ENCODE data around the gene LRRC46. TPM values are rescaled to one million over a fixed set of nuclear protein-coding genes. Genes with fewer than 3 reads are reported as not detected.

Gene LRRC46
- total RNA-seq, 4 donors from 2014 or later: 0.44 to 3.2 (median 2.0) TPM; not detected in 1

DNA sequence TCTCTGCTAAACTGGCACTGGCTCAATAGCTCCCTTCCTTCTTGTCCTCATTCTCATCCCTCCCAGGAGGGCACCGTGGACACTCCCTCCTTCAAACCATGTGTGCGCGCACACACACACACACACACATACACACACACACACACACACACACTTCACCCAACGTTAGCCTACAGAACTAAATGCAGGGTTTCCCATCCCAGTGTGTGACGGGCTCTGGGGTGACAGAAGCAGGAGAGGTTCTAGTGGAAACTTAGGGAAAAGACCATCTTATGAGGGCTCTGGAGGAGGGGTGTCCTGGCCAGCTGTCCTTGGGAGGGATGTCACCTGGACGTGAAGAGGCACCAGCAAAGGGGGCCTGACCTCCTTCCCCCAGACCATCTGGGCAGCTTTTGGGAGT lies 29.6 kb upstream of the LRRC46 start:
- Histone ChIP-seq H3K36me3 (no peaks in the 10 kb centered on the region), H3K4me1 (no peaks in the 10 kb centered on the region), H3K4me3 (replicated peaks in 1 of 3) (no peak overlapping the region), H3K9me3 (no peaks in the 10 kb centered on the region), H3K27ac (no peak overlapping the region), H3K27me3 (no peaks in the 10 kb centered on the region)
- no peak for DNase-seq
- WGBS, 2 donors: 43 to 47% methylated on average over 6 of the region's 6 CpGs
- no peak for TF ChIP-seq POLR2A (IDR thresholded peaks at IDR 0.05)
- TF ChIP-seq, protein P1, sequence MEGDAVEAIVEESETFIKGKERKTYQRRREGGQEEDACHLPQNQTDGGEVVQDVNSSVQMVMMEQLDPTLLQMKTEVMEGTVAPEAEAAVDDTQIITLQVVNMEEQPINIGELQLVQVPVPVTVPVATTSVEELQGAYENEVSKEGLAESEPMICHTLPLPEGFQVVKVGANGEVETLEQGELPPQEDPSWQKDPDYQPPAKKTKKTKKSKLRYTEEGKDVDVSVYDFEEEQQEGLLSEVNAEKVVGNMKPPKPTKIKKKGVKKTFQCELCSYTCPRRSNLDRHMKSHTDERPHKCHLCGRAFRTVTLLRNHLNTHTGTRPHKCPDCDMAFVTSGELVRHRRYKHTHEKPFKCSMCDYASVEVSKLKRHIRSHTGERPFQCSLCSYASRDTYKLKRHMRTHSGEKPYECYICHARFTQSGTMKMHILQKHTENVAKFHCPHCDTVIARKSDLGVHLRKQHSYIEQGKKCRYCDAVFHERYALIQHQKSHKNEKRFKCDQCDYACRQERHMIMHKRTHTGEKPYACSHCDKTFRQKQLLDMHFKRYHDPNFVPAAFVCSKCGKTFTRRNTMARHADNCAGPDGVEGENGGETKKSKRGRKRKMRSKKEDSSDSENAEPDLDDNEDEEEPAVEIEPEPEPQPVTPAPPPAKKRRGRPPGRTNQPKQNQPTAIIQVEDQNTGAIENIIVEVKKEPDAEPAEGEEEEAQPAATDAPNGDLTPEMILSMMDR (IDR thresholded peaks at IDR 0.05): no peak
- intact Hi-C loops (cut with DNase I): loop anchor here (10.0 kb wide), 1 partner anchor 137 kb away; no protein-coding TSS in a partner anchor

DNA sequence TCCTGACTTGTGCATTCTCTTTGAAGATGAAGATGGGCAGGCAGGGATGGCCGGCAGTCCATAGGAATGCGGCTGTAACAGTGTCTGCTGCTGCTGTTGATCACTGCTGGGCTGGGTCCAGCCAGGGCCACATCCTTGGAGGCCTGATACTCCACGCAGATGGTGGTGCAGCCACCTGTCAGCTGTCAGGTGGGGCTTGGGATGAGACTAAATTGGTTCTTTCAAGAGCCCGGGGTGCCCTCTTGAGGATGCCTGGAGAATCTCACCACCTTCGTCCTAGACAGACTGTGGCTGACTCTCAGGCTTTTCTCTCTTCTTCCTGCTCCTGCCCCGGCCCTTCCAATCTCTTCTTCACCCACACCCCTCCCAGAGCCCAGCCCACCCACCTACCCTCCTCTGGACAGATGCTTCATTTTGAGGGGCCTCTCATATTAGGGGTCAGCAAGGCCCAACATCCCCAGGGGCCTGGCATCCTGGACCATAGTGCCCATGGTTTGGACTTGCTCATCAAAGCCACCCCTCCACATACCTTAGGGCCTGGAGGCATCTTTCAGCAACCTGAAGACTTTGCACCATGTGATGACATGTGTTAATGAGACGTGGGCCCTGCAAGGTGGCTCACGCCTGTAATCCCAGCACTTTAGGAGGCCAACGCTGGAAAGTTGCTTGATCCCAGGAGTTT lies 29.0 kb upstream of the LRRC46 start:
- H3K27ac ChIP-seq: no peak overlapping the region
- no peaks in the 10 kb centered on the region for H3K9me3 ChIP-seq
- WGBS, 2 donors: 26 to 39% methylated on average over 9 of the region's 9 CpGs
- peak; percentile 52 to 53 for DNase-seq
- no peaks in the 10 kb centered on the region for H3K4me1 ChIP-seq
- H3K27me3 ChIP-seq: no peaks in the 10 kb centered on the region
- TF ChIP-seq, protein P1 (IDR thresholded peaks at IDR 0.05): peak in 4 of 6 experiments; percentile 36 to 64 (median 46)
- TF ChIP-seq POLR2A (IDR thresholded peaks at IDR 0.05): no peak
- intact Hi-C loops (cut with DNase I): loop anchor here (10.0 kb wide), 1 partner anchor 138 kb away; no protein-coding TSS in a partner anchor
- no peak overlapping the region for H3K4me3 ChIP-seq (replicated peaks in 1 of 3)
- peaks cover 0 to 3% of the 10 kb centered on the region in 2 donors for H3K36me3 ChIP-seq

DNA sequence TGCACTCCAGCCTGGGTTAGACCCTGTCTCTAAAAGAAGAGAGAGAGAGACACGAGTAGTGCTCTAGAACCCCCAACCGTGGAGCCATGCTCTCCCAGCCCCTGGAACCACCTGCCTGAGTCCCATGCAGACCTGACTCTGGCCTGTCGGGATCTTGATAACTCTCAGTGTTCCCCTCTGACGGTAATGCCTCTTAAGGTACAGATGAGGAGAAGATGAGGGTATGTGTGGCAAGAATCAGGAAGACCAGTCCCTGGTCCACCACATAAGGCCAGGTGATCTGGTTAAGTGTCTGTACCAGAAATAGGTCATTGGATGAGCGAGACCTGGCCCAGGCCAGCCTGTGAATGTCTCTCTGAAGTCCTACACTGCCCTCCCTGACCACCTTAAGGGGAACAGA lies 28.3 kb upstream of the LRRC46 start:
- peaks cover 7 to 11% of the 10 kb centered on the region in 2 donors for H3K36me3 ChIP-seq
- H3K9me3 ChIP-seq: no peaks in the 10 kb centered on the region
- intact Hi-C loops (cut with DNase I): loop anchor here (10.0 kb wide), 1 partner anchor 138 kb away; no protein-coding TSS in a partner anchor
- DNase-seq: no peak
- H3K4me3 ChIP-seq (replicated peaks in 1 of 3): no peak overlapping the region
- no peaks in the 10 kb centered on the region for H3K4me1 ChIP-seq
- H3K27me3 ChIP-seq: no peaks in the 10 kb centered on the region
- TF ChIP-seq, protein P1 (IDR thresholded peaks at IDR 0.05): no peak
- TF ChIP-seq POLR2A (IDR thresholded peaks at IDR 0.05): no peak
- WGBS, 2 donors: 66 to 70% methylated on average over 5 of the region's 5 CpGs
- H3K27ac ChIP-seq: no peak overlapping the region

DNA sequence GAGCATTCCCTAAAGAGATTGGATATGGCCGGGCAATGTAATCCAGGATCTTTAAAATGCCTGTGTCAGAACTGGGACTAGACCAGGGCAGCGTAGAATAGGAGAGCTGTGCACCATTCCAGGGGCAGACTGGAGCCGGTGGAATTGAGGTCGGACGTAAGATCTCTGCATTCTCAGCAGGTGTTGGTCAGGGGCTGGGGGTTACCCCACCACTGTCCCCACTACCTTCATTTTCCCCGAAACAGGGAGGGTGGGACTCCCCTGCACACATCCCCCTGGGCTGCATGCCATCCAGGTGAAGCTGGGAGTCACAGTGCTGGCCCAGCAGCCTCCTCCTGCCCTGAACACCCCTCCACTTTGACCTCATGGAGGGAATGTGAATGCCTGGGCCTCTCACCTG lies 27.7 kb upstream of the LRRC46 start:
- no peaks in the 10 kb centered on the region for H3K4me1 ChIP-seq
- peaks cover 12 to 15% of the 10 kb centered on the region in 2 donors for H3K36me3 ChIP-seq
- TF ChIP-seq POLR2A (IDR thresholded peaks at IDR 0.05): no peak
- TF ChIP-seq, protein P1 (IDR thresholded peaks at IDR 0.05): no peak
- no peak for DNase-seq
- no peaks in the 10 kb centered on the region for H3K27me3 ChIP-seq
- H3K9me3 ChIP-seq: no peaks in the 10 kb centered on the region
- no peak overlapping the region for H3K27ac ChIP-seq
- WGBS, 2 donors: 70 to 76% methylated on average over 6 of the region's 6 CpGs
- no peak overlapping the region for H3K4me3 ChIP-seq (replicated peaks in 1 of 3)
- intact Hi-C loops (cut with DNase I): loop anchor here (10.0 kb wide), 1 partner anchor 139 kb away; no protein-coding TSS in a partner anchor

DNA sequence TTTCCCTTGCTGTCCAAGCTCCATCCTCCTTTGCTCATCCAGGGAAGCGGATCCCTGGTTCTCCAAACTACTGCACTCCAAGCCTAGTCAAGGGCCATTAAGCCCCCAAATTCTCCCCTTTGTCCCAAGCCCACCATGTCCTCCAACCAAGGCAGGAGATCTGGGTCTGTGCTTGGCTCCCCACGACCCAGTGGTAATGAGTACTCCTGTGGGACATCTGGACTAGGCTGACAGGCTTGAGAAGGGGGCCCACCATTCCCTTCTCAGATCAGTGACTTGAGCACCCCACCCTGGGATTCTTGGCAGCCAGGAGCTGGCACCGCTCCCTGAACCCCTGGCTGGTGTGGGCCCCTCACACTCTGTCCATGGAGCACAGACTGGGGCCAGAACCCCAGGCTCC lies 27.0 kb upstream of the LRRC46 start:
- Histone ChIP-seq H3K27me3 (no peaks in the 10 kb centered on the region), H3K4me1 (peaks cover 0 to 2% of the 10 kb centered on the region in 2 donors), H3K27ac (no peak overlapping the region), H3K4me3 (replicated peaks in 1 of 3) (no peak overlapping the region), H3K9me3 (no peaks in the 10 kb centered on the region), H3K36me3 (peaks cover 16 to 22% of the 10 kb centered on the region in 2 donors)
- 62 to 66% methylated on average over 3 of the region's 3 CpGs for WGBS, 2 donors
- intact Hi-C loops (cut with DNase I): loop anchor here (10.0 kb wide), 1 partner anchor 140 kb away; no protein-coding TSS in a partner anchor
- no peak for DNase-seq
- no peak for TF ChIP-seq POLR2A (IDR thresholded peaks at IDR 0.05)
- TF ChIP-seq, protein P1 (IDR thresholded peaks at IDR 0.05): no peak

Measured in thyroid gland (tissue), 4 donors.